Measurements from ENCODE around the gene ARHGAP6.

Gene ARHGAP6

GRCh38 chrX:11449613-11450012 lies 216.1 kb downstream of the ARHGAP6 start:
- H3K4me3 ChIP-seq (ENCODE audit: low read length), result no peak overlapping the region
- peak; percentile 84 for DNase-seq (ENCODE audit: low read depth)
- TF ChIP-seq, protein P1, sequence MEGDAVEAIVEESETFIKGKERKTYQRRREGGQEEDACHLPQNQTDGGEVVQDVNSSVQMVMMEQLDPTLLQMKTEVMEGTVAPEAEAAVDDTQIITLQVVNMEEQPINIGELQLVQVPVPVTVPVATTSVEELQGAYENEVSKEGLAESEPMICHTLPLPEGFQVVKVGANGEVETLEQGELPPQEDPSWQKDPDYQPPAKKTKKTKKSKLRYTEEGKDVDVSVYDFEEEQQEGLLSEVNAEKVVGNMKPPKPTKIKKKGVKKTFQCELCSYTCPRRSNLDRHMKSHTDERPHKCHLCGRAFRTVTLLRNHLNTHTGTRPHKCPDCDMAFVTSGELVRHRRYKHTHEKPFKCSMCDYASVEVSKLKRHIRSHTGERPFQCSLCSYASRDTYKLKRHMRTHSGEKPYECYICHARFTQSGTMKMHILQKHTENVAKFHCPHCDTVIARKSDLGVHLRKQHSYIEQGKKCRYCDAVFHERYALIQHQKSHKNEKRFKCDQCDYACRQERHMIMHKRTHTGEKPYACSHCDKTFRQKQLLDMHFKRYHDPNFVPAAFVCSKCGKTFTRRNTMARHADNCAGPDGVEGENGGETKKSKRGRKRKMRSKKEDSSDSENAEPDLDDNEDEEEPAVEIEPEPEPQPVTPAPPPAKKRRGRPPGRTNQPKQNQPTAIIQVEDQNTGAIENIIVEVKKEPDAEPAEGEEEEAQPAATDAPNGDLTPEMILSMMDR (IDR thresholded peaks at IDR 0.05; ENCODE audit: insufficient read depth, low read depth, low read length, missing control alignments), result no peak

- TF ChIP-seq, protein P1 (IDR thresholded peaks at IDR 0.05; ENCODE audit: insufficient read depth, low read depth, low read length, missing control alignments), result no peak
- no peak for DNase-seq (ENCODE audit: low read depth)
- H3K4me3 ChIP-seq (ENCODE audit: low read length), result no peak overlapping the region
Measured at GRCh38 chrX:11447418-11447817, 218.3 kb downstream of the ARHGAP6 start.

GRCh38 chrX:11446949-11447348 lies 218.8 kb downstream of the ARHGAP6 start:
- DNase-seq (ENCODE audit: low read depth), result no peak
- TF ChIP-seq, protein P1 (IDR thresholded peaks at IDR 0.05; ENCODE audit: insufficient read depth, low read depth, low read length, missing control alignments), result no peak
- H3K4me3 ChIP-seq (ENCODE audit: low read length), result no peak overlapping the region

DNA sequence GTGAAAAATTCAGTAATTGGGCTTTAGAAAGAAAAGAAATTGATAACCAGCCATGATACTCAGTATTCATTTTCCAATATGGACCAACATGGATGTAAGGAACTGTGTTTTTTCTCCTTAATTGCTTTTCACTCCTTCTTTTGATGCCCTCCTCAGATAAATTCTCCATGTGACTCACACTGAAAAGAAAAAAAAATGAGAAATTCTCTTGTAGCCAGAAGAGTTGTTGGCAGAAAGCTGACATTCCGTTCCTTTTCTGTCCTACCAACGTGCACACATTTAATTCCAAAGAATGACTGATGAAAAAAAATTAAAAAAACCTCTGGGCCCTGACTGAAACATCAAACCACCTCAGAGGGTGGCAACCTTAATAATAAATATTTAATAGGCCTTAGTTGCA lies 219.4 kb downstream of the ARHGAP6 start:
- DNase-seq (ENCODE audit: low read depth), result no peak
- TF ChIP-seq, protein P1 (IDR thresholded peaks at IDR 0.05; ENCODE audit: insufficient read depth, low read depth, low read length, missing control alignments), result no peak
- no peak overlapping the region for H3K4me3 ChIP-seq (ENCODE audit: low read length)

DNA sequence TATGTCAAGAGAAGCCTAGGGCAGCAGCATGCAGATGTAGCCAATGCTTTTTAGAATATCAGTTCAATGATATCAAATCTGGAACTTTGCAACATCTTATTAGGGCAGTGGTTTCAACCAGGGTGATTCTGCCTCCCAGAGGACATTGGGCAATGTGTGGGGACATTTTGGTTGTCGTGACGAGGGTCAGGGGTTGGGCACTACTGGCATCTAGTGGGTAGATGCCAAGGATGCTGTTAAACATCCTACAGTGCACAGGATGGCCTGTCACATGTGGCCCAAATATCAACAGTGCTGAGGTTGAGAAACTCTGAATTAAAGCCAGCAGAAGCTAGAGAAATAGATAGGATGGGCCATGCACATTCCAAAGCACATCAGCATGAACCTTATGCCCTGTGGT lies 220.2 kb downstream of the ARHGAP6 start:
- TF ChIP-seq, protein P1 (IDR thresholded peaks at IDR 0.05; ENCODE audit: insufficient read depth, low read depth, low read length, missing control alignments), result no peak
- no peak for DNase-seq (ENCODE audit: low read depth)
- H3K4me3 ChIP-seq (ENCODE audit: low read length), result no peak overlapping the region

DNA sequence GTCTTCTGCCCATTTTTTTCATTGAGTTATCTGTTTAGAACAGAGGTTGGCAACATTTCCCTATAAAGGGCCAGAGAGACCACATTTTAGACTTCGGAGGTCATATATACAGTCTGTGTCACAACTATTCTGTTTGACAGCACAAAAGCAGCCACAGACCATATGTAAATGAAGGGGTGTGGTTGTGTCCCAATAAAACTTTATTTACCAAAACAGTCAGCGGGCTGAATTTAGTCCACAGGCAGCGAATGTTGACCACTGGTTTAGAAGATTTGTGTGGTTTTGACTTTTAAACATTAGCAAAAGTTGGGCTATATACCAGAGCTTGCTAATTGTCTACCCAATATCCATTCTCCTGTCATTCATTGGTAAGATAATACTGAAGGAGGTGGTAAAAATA lies 221.7 kb downstream of the ARHGAP6 start:
- TF ChIP-seq, protein P1 (IDR thresholded peaks at IDR 0.05; ENCODE audit: insufficient read depth, low read depth, low read length, missing control alignments), result no peak
- no peak for DNase-seq (ENCODE audit: low read depth)
- no peak overlapping the region for H3K4me3 ChIP-seq (ENCODE audit: low read length)

DNA sequence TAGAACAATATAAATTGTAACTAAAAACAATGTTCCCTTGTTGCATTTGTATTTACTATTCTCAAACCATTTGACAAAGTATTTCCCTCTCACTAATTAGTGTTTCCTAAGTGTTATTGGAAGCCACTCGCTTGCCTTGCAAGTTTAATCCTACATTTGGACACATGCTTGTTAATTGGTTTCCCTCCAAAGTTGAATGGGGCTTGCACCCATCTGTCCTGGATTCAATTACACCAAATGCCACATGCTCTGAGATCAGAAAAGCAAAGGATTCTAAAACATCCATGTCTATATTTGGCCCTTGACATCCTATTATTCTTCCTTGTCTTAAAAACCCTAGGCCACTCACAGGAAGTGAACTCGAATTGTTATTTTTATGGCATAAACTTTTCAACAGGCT lies 225.9 kb downstream of the ARHGAP6 start:
- no peak overlapping the region for H3K4me3 ChIP-seq (ENCODE audit: low read length)
- TF ChIP-seq, protein P1 (IDR thresholded peaks at IDR 0.05; ENCODE audit: insufficient read depth, low read depth, low read length, missing control alignments), result no peak
- DNase-seq (ENCODE audit: low read depth), result no peak

Measured in epithelial cell of esophagus (primary cell).